GM15510 (cell line): ENCODE results near the gene PGLYRP3.

Experiments
- POLR2A ChIP-seq: IDR thresholded peaks from 3 replicates; pipeline ENCODE4 v1.6.1; 2011; ENCODE audit warnings: borderline replicate concordance; ENCODE audit not compliant: insufficient read length; ENCODE audit errors: extremely low read depth

The PGLYRP3 gene

GRCh38 chr1:153342178-153342577 lies 29.4 kb upstream of the PGLYRP3 start:
- TF ChIP-seq POLR2A, result no peak

- TF ChIP-seq POLR2A, result no peak
These were observed 28.7 kb upstream of the PGLYRP3 start for GRCh38 chr1:153341431-153341934.

GRCh38 chr1:153340356-153340755 lies 27.6 kb upstream of the PGLYRP3 start:
- no peak for TF ChIP-seq POLR2A

GRCh38 chr1:153339802-153340201 lies 27.1 kb upstream of the PGLYRP3 start:
- no peak for TF ChIP-seq POLR2A

GRCh38 chr1:153337980-153338853 lies 25.5 kb upstream of the PGLYRP3 start:
- no peak for TF ChIP-seq POLR2A

GRCh38 chr1:153336650-153337049 lies 23.9 kb upstream of the PGLYRP3 start:
- TF ChIP-seq POLR2A, result no peak

GRCh38 chr1:153333902-153334301 lies 21.1 kb upstream of the PGLYRP3 start:
- no peak for TF ChIP-seq POLR2A

- TF ChIP-seq POLR2A, result no peak
These were observed 12.2 kb upstream of the PGLYRP3 start for GRCh38 chr1:153324912-153325311.

- no peak for TF ChIP-seq POLR2A
These were observed 9.8 kb upstream of the PGLYRP3 start for GRCh38 chr1:153322568-153322967.

- TF ChIP-seq POLR2A, result no peak
These were observed 536 bp upstream of the PGLYRP3 start for GRCh38 chr1:153313288-153313687.

GRCh38 chr1:153310526-153310925 lies 2.2 kb downstream of the PGLYRP3 start:
- TF ChIP-seq POLR2A, result no peak

GRCh38 chr1:153309441-153309840 lies 3.3 kb downstream of the PGLYRP3 start:
- no peak for TF ChIP-seq POLR2A

GRCh38 chr1:153308540-153308939 lies 4.2 kb downstream of the PGLYRP3 start:
- TF ChIP-seq POLR2A, result no peak

- no peak for TF ChIP-seq POLR2A
These were observed 5.5 kb downstream of the PGLYRP3 start for GRCh38 chr1:153307221-153307600.

- TF ChIP-seq POLR2A, result no peak
These were observed 6.2 kb downstream of the PGLYRP3 start for GRCh38 chr1:153306303-153307220.

GRCh38 chr1:153305682-153306081 lies 7.1 kb downstream of the PGLYRP3 start:
- no peak for TF ChIP-seq POLR2A

GRCh38 chr1:153302308-153302707 lies 10.4 kb downstream of the PGLYRP3 start:
- TF ChIP-seq POLR2A, result no peak
